GM10248 (cell line): ENCODE results near the gene SFSWAP.

ENCODE experiments used
- CTCF ChIA-PET: fragments of 300-600 bp; sonication (Branson Sonifier 250); formaldehyde crosslinking; extraction: SDS; loops from one replicate; lab custom pipeline; 2021; ENCODE audit warnings: antibody characterized with exemption; lab: Yijun Ruan, JAX
- POLR2A ChIA-PET: fragments of 350-650 bp; sonication (Branson Sonifier 250); formaldehyde crosslinking; extraction: SDS; loops from one replicate; lab custom pipeline; 2020; ENCODE audit warnings: antibody characterized with exemption; lab: Yijun Ruan, JAX
- DNase-seq: peaks from one replicate; pipeline ENCODE4 v3.0.0; 2012; ENCODE audit errors: extremely low spot score
- TF ChIP-seq, protein P1 (sequence below): IDR thresholded peaks from 2 replicates; pipeline ENCODE4 v1.5.1; 2012; ENCODE audit warnings: mild to moderate bottlenecking, low read depth; ENCODE audit errors: extremely low read depth, missing control alignments, control extremely low read depth

The SFSWAP gene

DNA sequence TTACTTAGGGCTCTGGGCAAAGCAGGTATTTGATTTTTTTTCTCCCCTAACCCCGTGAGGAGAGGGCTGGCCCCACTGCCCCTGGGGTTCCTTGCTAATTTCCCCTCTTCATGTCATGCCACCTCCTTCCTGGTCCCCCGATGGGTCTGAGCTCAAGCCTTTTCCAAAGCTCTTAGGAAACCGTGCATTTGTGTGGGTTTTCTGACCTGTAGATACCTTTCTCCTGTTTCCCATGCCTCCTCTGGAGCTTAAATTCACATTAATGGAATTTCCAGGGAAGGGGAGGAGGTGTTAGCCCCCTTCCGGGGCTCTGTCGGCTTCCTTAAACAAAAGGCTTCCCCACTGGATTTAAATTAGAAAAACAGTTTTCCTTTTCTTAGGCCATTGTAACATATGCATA is 12.6 kb downstream of the SFSWAP start:
- POLR2A ChIA-PET = no interaction called here
- no peak for DNase-seq
- TF ChIP-seq, protein P1, sequence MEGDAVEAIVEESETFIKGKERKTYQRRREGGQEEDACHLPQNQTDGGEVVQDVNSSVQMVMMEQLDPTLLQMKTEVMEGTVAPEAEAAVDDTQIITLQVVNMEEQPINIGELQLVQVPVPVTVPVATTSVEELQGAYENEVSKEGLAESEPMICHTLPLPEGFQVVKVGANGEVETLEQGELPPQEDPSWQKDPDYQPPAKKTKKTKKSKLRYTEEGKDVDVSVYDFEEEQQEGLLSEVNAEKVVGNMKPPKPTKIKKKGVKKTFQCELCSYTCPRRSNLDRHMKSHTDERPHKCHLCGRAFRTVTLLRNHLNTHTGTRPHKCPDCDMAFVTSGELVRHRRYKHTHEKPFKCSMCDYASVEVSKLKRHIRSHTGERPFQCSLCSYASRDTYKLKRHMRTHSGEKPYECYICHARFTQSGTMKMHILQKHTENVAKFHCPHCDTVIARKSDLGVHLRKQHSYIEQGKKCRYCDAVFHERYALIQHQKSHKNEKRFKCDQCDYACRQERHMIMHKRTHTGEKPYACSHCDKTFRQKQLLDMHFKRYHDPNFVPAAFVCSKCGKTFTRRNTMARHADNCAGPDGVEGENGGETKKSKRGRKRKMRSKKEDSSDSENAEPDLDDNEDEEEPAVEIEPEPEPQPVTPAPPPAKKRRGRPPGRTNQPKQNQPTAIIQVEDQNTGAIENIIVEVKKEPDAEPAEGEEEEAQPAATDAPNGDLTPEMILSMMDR = no peak
- CTCF ChIA-PET = no interaction called here

DNA sequence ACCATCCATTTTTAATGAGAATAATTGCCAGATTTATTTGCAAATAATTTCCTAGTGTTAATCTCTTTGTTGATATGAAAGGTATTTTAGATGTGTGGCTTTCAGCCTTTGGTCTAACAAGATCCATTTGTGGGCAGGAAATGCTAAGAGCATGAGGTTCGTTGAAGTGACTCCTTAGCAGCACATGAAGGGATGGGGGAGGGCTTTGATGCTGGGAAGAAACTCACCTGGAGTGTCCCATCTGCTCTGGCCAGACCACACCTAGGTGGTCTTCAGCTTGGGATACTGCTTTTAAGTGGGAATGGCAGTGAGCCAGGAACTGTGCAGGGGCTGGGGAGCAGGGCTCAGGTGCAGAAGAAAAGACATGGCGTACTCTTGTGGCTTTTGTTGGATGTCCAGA is 13.6 kb downstream of the SFSWAP start:
- TF ChIP-seq, protein P1 = no peak
- DNase-seq = no peak
- CTCF ChIA-PET = interaction anchor here (1.8 kb wide), 1 partner anchor 9 kb away, joined by 6 read pairs; no protein-coding TSS in a partner anchor
- POLR2A ChIA-PET = no interaction called here

DNA sequence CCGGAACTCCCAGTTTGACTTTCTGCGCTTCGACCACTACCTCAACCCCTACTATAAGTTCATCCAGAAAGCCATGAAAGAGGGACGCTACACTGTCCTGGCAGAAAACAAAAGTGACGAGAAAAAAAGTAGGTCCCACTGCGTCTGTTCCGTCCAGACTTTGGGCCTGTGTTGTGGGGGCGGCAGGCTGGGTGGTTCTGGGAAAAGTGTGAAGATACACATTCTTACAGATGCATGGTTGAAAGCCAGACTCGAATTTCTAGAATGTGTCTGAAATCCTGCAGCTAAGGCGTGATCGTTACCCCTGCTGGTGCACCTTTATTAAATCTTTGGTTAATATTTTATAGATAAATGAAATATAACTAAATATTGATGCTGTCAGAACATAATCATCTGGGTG is 14.6 kb downstream of the SFSWAP start:
- no peak for DNase-seq

DNA sequence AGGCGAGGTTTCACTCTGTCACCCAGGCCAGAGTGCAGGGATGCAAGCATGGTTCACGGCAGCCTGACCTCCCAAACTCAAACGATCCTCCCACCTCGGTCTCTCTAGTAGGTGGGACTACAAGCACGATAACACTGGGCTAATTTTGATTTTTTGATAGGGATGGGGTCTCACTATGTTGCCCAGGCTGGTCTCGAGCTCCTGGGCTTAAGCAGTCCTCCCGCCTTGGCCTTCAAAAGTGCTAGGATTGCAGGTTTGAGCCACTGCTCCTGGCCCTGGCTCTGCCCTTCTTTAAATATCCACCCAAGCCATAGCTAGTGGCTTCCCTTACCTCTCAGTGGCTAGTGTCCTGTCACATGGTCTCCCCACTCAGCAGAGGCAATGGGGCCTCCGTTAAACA is 17.8 kb downstream of the SFSWAP start:
- no peak for DNase-seq
- TF ChIP-seq, protein P1 = no peak
- POLR2A ChIA-PET = no interaction called here
- CTCF ChIA-PET = interaction anchor here (1.3 kb wide), 1 partner anchor 14 kb away, joined by 3 read pairs; no protein-coding TSS in a partner anchor

More for the DNA sequence above, 14.6 kb downstream of the SFSWAP start:
- ChIA-PET CTCF (interaction anchor here (1.1 to 1.8 kb wide), 4 partner anchors 10 to 64 kb away, joined by 3 to 6 read pairs (median 3); no protein-coding TSS in a partner anchor), POLR2A (no interaction called here)
- TF ChIP-seq, protein P1 = no peak

DNA sequence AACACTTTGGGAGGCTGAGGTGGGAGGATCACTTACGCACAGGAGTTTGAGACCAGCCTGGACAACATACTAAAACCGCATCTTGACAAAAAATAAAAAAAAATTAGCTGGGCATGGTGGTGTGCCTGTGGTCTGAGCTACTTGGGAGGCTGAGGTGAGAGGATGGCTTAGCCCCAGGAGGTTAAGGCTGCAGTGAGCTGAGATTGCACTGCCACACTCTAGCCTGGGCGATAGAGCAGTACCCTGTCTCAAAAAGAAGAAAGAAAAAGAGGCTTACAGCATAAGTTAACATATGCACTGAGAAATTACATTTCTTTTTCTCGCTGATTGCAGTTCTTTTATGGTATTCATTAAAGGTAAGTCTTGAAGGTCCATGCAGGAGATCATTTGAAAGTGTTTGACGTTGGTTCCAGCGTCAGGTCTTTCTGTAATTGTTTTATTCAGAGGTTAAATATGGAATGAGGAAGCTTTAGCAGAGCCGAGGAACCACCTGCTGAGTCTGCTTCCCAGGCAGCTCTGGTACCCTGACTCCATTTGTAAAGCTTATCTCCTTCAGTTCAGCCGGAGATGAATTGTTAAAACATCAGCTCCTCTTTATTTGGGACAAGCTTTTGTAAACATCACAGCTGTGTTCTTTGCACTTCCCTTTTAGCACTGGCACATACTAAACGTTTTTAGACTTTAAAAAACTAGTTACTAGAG is 18.5 kb downstream of the SFSWAP start:
- CTCF ChIA-PET = interaction anchor here (1.3 kb wide), 1 partner anchor 15 kb away, joined by 3 read pairs; no protein-coding TSS in a partner anchor
- TF ChIP-seq, protein P1 = no peak
- POLR2A ChIA-PET = no interaction called here
- DNase-seq = no peak

DNA sequence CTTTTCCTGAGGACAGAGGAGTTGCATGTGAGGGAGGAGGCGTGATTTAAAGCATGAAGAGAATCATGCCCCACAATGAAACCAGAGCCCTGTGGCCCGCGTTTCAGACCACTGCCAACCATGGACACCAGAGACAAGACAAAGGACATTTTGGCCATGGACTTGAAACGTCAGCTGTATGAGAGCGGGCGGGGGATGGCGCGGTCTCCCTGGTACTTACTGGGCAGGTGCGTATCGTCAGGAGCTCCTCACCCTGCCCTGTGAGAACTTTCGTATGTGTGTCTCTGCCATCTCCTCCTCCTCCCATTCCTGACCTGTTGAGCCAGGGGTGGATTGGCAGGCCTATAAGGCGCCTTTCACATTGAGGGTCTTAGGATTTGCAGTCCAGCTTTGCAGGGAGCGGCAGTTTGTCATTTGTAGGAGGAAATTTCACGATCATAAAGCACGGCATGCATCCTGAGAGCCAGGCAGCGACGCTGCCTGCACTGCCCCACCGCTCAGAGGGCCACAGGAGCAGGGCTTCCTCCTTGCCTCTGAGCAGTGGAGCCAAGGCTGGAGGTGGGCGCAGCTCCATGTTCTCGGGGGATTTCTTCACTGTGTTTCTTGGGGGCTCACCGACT is 22.2 kb downstream of the SFSWAP start:
- CTCF ChIA-PET = interaction anchor here (2.0 kb wide), 1 partner anchor 16 kb away, joined by 4 read pairs; no protein-coding TSS in a partner anchor
- DNase-seq = no peak
- TF ChIP-seq, protein P1 = no peak
- POLR2A ChIA-PET = no interaction called here
